Measurements from ENCODE around the gene MAP1LC3C.
A peak's percentile ranks its signal among the peaks of the same experiment; 100 is the strongest.

Gene MAP1LC3C

GRCh38 chr1:241999026-241999425 lies at the start of gene MAP1LC3C:
Gene MAP1LC3C, minus strand, starts transcription at chr1:241999098. Its CDS starts 90 bp downstream, at chr1:241999008.
- DNase-seq = no peak

- DNase-seq = no peak
Measured at GRCh38 chr1:242043165-242043564, 44.3 kb upstream of the MAP1LC3C start.

DNA sequence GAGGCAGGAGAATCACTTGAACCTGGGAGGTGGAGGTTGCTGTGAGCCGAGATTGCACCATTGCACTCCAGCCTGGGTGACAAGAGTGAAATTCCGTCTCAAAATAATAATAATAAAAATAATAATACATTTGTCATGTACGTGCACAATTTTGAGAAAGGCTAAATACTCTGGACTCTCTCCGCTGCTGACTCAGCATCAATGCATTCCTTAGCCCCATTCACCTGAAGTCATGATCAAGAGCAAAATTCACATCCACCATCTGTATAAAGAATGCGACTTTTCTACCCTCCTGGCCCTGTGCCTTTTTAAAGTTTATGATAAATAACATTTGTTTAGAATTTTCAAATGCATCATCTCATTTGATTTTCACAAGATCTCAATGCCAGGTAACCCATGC lies 35.5 kb upstream of the MAP1LC3C start:
- DNase-seq = no peak

GRCh38 chr1:242033447-242033846 lies 34.5 kb upstream of the MAP1LC3C start:
- DNase-seq = no peak

GRCh38 chr1:242030071-242030470 lies 31.2 kb upstream of the MAP1LC3C start:
- no peak for DNase-seq

DNA sequence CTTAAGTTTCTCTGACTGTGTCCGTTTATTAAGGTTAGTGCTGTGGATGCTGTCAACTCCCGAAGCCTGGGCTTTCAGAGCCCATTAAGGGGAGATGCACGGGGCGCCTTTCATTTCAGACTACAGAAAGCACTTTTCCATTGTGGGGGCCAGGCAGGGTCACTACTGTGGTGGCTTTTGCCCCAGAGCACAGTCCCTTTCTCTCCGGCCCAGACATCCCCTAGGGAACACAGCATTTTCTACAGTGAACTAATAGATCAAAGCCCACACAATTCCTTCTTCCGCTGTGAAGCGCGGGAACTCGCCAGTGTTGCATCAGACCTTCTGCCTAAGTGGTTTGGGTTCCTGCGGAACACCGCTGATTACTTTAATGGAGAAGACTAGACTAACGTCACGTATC lies 26.8 kb upstream of the MAP1LC3C start:
- DNase-seq = no peak

DNA sequence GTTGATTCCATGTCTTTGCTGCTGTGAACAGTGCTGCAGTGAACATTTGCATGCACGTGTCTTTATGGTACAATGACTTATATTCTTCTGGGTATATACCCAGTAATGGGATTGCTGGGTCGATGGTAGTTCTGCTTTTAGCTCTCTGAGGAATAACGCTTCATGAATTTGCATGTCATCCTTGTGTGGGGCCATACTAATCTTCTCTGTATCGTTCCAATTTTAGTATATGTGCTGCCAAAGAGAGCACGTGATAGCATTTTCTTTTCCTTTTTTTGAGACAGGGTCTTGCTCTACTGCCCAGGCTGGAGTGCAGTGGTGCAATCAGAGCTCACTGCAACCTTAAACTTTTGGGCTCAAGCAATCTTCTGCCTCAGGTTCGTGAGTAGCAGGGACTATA lies 24.9 kb upstream of the MAP1LC3C start:
- no peak for DNase-seq

DNA sequence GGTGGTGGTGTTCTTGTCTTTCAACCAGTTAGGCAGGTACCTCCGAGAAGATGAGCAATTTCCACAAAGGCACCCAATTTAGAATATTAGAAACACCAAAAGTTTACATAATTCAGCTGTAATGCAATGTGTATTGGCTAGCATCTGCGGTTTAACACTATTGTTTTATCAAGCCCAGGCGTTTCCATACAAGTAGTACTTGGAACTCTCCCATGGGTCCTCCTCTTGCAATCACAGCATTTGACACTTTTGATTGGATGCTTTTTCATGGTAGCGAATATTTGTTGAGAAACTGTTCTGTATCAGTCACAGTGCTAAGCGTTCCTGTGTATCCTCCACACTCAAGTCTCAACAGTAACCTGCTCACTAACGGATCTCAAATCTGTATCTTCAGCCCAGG lies 20.1 kb upstream of the MAP1LC3C start:
- DNase-seq = no peak

GRCh38 chr1:242017580-242018233 lies 18.8 kb upstream of the MAP1LC3C start:
- peak; percentile 37 for DNase-seq

DNA sequence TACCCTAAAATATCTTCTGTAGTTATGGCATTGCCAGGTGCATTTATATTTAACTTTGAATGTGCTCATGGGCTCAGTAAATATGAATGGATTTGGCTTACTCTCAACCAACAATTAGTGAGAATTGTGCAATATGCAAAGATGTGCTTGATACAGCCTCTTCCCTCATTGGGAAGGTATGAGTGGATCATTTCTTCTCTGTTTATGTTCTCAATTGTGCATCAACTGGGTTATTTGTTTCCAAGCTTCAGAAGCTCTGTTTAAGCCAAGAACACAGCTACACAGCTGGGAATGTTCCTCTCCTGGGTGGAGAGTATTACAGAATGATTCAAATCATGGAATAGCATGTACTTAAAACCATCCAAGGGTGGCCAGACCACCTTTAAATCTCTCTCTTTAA lies 17.6 kb upstream of the MAP1LC3C start:
- no peak for DNase-seq

DNA sequence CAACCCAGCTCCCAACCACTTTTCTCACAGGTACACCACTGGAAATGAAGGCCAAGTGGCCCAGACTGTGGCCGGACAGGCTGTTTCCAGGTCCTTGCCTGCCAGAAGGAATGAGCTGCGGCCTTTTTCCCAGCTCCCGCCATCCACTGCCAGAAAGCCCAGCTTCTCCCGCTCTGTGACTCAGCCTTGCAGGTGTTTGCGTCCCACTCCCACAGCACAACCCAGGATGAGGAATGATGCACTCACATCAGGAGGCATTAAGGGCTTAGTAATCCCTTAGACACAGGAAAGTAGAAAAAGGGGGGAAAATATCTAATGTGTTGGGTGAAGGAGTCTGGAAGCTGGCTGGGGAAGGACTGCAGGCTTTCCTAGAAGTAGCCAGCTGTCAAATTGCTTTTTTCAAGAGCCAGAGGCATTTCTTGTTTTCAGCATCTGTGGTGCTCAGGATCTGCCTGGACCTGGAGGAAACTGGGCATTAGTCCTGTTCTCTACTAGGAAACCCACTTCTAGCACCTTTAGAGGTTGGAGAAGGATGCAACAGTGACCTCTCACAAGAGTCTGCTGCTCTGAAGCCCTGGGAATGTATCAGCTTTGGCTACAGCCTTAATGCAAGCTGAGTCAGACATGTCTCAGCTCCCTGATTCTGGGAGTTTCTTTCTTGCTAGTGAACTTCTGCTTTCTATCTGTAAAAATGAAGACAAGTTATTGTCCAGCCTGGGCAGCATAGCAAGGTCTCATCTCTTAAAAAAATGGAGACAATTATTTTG lies 13.2 kb upstream of the MAP1LC3C start:
- no peak for DNase-seq

DNA sequence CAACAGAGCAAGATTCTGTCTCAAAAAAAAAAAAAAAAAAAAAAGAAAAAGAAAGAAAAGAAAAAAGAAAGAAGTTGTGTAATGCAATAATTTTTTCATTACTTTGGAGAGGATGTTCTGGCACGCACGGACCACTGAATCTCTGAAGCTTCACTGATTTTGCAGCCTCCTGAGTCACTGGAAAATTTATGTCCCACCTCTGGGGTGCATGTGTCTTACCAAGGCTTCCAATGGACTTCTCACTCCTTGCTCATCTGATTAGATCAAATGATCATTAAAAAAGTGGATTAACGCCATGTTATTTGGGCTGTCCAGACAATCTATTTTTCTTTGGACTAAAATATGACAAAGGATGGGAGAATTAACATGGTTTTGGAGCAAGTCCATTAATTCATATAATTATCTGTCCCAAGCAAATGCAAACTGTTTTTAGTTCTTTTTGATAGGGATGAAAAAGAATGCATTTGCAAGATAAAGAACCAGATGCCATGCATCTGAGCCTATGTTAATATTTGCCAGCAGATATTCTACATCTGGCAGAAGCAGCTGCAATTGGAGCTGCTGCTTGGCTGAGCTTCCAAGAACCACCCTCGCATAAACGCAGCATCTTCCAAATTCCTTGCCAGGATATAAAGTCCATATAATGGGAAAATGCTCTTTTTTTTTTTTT lies 10.1 kb upstream of the MAP1LC3C start:
- no peak for DNase-seq

DNA sequence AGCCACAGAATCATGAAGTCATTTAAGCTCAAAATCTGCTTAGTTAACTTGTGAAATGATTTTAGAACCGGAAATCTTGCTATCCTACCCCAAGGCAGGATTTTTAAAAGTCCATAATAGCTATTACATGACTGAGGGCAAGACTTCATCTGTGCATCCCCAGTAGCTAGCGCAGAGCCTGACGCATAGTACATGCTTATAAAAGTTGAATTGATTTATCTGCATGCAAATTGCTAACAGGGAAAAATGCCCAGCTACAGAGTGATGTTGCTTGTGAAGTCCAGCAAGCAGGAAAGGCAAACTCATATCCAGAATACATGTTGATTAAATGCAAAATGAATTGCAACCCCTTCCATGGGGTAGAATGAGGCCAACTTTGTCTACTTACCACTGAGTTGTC lies 8.1 kb upstream of the MAP1LC3C start:
- DNase-seq = no peak

GRCh38 chr1:242005866-242006535 lies 7.1 kb upstream of the MAP1LC3C start:
- no peak for DNase-seq

DNA sequence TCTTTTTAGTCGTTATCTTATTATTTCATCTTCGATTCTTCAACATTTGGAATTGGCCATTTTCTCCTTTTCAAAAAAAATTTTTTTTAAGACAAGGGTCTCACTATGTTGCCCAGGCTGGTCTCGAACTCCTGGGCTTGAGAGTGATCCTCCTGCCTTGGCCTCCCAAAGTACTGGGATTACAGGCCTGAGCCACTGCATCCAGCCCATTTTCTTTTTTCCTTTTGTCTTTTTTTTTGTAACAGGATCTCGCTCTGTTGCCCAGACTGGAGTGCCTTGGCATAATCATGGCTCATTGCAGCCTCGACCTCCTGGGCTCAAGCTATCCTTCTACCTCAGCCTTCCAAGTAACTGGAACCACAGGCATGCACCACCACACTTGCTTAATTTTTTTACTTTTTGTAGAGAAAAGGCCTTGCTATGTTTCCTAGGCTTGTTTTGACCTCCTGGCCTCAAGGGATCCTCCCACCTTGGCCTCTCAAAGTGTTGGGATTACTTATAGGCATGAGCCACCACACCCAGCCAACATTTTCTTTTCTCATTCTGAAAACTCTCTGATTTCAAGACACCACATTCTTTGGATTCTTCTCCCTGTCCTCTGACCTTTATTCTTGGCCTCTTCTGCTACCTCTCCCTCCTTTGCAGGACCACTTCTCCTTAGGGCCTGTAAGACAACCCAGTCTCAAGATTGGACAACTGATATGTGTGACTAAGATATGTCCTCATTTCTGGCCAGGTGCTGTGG lies 6.0 kb upstream of the MAP1LC3C start:
- DNase-seq = no peak

- DNase-seq = no peak
Measured at GRCh38 chr1:242002510-242002909, 3.6 kb upstream of the MAP1LC3C start.

DNA sequence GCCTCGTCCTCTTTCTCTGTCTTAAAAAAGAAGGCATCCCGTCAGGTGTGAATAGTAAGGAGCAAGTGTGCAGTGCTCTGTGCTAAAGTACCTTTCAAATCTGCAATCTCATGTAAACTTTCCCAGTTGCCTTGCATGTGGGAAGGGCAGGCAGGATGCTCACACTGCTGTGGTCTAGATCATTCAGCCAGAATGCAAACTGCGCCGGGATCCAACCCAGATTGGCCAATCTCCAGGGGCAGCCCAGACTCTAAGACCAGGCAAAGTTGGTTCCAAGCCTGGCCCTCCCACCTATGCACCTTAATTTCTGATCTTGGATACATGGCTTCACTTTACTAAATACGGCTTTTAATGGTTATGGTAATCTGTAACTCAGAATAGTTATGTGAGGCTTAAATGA lies 3.2 kb upstream of the MAP1LC3C start:
- no peak for DNase-seq

- no peak for DNase-seq
Measured at GRCh38 chr1:242000434-242000833, 1.5 kb upstream of the MAP1LC3C start.

GRCh38 chr1:241998412-241998921 lies 431 bp downstream of the MAP1LC3C start:
- peak; percentile 42 for DNase-seq

- no peak for DNase-seq
Measured at GRCh38 chr1:241997401-241997998, 1.4 kb downstream of the MAP1LC3C start.

- no peak for DNase-seq
Measured at GRCh38 chr1:241994171-241994570, 4.7 kb downstream of the MAP1LC3C start.

DNA sequence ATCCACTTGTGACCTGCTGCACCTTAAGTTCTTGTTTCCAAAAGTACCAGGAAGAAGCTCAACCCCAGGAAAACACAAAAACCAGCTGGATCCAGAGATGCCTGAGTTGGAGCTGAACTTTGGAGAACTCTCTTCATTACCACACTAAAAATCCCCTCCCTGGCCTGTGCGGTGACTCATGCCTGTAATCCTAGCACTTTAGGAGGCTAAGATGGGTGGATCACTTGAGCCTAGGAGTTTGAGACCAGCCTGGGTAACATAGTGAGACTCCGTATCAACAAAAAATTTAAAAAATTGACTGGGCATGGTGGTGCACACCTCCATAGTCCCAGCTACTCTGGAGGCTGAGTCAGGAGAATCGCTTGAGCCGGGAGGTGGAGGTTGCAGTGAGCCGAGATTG lies 6.2 kb downstream of the MAP1LC3C start:
- no peak for DNase-seq

Measured in CD4-positive, alpha-beta T cell treated with Interleukin-10 for 1 hour (primary cell).